Brain microvascular endothelial cell (primary cell): ENCODE results near the gene CCDC14.
A peak's percentile ranks its signal among the peaks of the same experiment; 100 is the strongest.
"Not testable (repeated sequence)": the region's sequence is repeated elsewhere in the genome, so short reads cannot be mapped to it uniquely, and the experiment has no call there.

Source experiments
- DNase-seq: peaks from one replicate; pipeline ENCODE4 v3.0.0-alpha.2; 2020
- H3K27ac ChIP-seq: fragments of 250-450 bp; sonication (Bioruptor Pico); 2 replicates; pipeline ENCODE4 v1.5.1; 2020; ENCODE audit warnings: mild to moderate bottlenecking, moderate library complexity
- H3K27me3 ChIP-seq: fragments of 250-450 bp; sonication (Bioruptor Pico); replicated peaks from 2 replicates; pipeline ENCODE4 v1.5.1; 2020; ENCODE audit warnings: mild to moderate bottlenecking
- H3K36me3 ChIP-seq: fragments of 250-450 bp; sonication (Bioruptor Pico); replicated peaks from 2 replicates; pipeline ENCODE4 v1.5.1; 2020; ENCODE audit warnings: mild to moderate bottlenecking
- H3K4me3 ChIP-seq: 2 replicates; pipeline ENCODE4 v1.5.1; 2011; ENCODE audit warnings: low read depth, mild to moderate bottlenecking, control low read depth, low read length, moderate library complexity
- CTCF ChIP-seq: IDR thresholded peaks from 2 replicates; pipeline ENCODE4 v1.5.1; 2011; ENCODE audit warnings: low read depth, mild to moderate bottlenecking, moderate library complexity, low read length, control low read depth, inconsistent platforms; ENCODE audit errors: missing control alignments
- in situ Hi-C: cut with HindIII; loops from 2 replicates; pipeline ENCODE4 v1.10.0; 2017; ENCODE audit warnings: low sequenced_read_pairs, low pct_ligation_motif_present

The CCDC14 gene

GRCh38 chr3:123893012-123893411, 68.0 kb downstream of the CCDC14 start:
- Histone ChIP-seq H3K27ac (no peak overlapping the region), H3K36me3 (no peaks in the 10 kb centered on the region), H3K4me3 (no peak overlapping the region), H3K27me3 (no peaks in the 10 kb centered on the region)
- in situ Hi-C loops, result no loop called here
- DNase-seq, result no peak
- TF ChIP-seq CTCF, result no peak

- in situ Hi-C loops, result no loop called here
- TF ChIP-seq CTCF, result no peak
- Histone ChIP-seq H3K36me3 (no peaks in the 10 kb centered on the region), H3K27ac (no peak overlapping the region), H3K4me3 (no peak overlapping the region), H3K27me3 (no peaks in the 10 kb centered on the region)
- DNase-seq, result no peak
Observed at GRCh38 chr3:123892195-123892594, 68.8 kb downstream of the CCDC14 start.

GRCh38 chr3:123890991-123891390, 70.0 kb downstream of the CCDC14 start:
- DNase-seq, H3K27me3 ChIP-seq, H3K27ac ChIP-seq, H3K36me3 ChIP-seq, H3K4me3 ChIP-seq, in situ Hi-C loops: not testable (repeated sequence)

GRCh38 chr3:123890162-123890561, 70.9 kb downstream of the CCDC14 start:
- H3K4me3 ChIP-seq, in situ Hi-C loops, H3K36me3 ChIP-seq, H3K27ac ChIP-seq, H3K27me3 ChIP-seq, DNase-seq: not testable (repeated sequence)

GRCh38 chr3:123884993-123885392, 76.0 kb downstream of the CCDC14 start:
- Histone ChIP-seq H3K36me3 (no peaks in the 10 kb centered on the region), H3K27me3 (no peaks in the 10 kb centered on the region), H3K4me3 (no peak overlapping the region), H3K27ac (no peak overlapping the region)
- TF ChIP-seq CTCF, result no peak
- no peak for DNase-seq
- in situ Hi-C loops, result no loop called here

- DNase-seq, result peak; percentile 82
- H3K36me3 ChIP-seq, result no peaks in the 10 kb centered on the region
- TF ChIP-seq CTCF, result no peak
- in situ Hi-C loops, result no loop called here
- H3K27me3 ChIP-seq, result no peaks in the 10 kb centered on the region
- H3K4me3 ChIP-seq, result peak within 1 kb of the TSS; percentile 66
- no peak within 1 kb of the TSS for H3K27ac ChIP-seq
Observed at GRCh38 chr3:123884203-123884831, 76.7 kb downstream of the CCDC14 start, which contains the start of gene MYLK. Gene MYLK, minus strand, starts transcription at chr3:123884332. Its CDS starts 90,491 bp downstream, at chr3:123793841.

GRCh38 chr3:123883701-123884202, 77.3 kb downstream of the CCDC14 start:
- no peak for TF ChIP-seq CTCF

More at GRCh38 chr3:123883701-123884202, 77.3 kb downstream of the CCDC14 start:
- H3K27ac ChIP-seq, result no peak overlapping the region
- no peaks in the 10 kb centered on the region for H3K36me3 ChIP-seq
- H3K27me3 ChIP-seq, result no peaks in the 10 kb centered on the region
- peak overlapping the region; percentile 66 for H3K4me3 ChIP-seq
- in situ Hi-C loops, result no loop called here
- DNase-seq, result no peak
